K562 (cell line): ENCODE measurements around the gene PCED1B. TPM values are rescaled to one million over a fixed set of nuclear protein-coding genes. Genes with fewer than 3 reads are reported as not detected.
A peak's percentile ranks its signal among the peaks of the same experiment; 100 is the strongest.

ENCODE experiments used
- ATAC-seq: fragments of 200-7000 bp; cut with Tn5 transposase; 3 replicates; pipeline ENCODE4 v1.9.1; 2020; ENCODE audit warnings: moderate library complexity
- BruUV-seq: library from RNA; stranded (reverse); fragments of 400-500 nt; replicated peaks from 2 replicates; lab custom pipeline; 2021; lab: Mats Ljungman, UMichigan
- CTCF ChIA-PET: fragments of 300-600 bp; formaldehyde crosslinking; extraction: SDS; loops from one replicate; lab custom pipeline; 2021; ENCODE audit warnings: low intra/inter-chr PET ratio; lab: Yijun Ruan, JAX
- POLR2A ChIA-PET: fragments of 300-600, 350-650 bp; sonication (Branson Sonifier 250); formaldehyde crosslinking; extraction: SDS; loops from one replicate; lab custom pipeline; 2021; ENCODE audit warnings: antibody characterized with exemption, inconsistent platforms; lab: Yijun Ruan, JAX
- DNase-seq, 4 experiments: peaks; one replicate each; pipeline versions ENCODE4 v3.0.0 to v3.0.0-alpha.2; 2011 to 2018; ENCODE audit warnings: low spot score in 3 of 4, mixed read lengths in 3 of 4; ENCODE audit errors: extremely low read depth in 1 of 4
- FAIRE-seq: peaks from 2 replicates; lab custom pipeline; 2011; peaks lifted over from hg19 to GRCh38; lab: Jason Lieb, UNC
- H2AFZ ChIP-seq: 2 replicates; pipeline ENCODE4 v1.6.0; 2011; ENCODE audit warnings: low read depth, low read length, control low read depth, inconsistent platforms
- H3K27ac ChIP-seq: fragments of 200-600 bp; 3 replicates; pipeline ENCODE4 v1.8.0; 2011; ENCODE audit warnings: low read depth, mild to moderate bottlenecking, control low read depth, inconsistent platforms, low read length, moderate library complexity, mixed read lengths; ENCODE audit errors: extremely low read depth
- H3K27me3 ChIP-seq, 2 experiments: fragments of 300-600 bp in 1 of 2; 2 replicates in 1 of 2; 3 replicates in 1 of 2; pipeline versions ENCODE4 v1.6.0 to v1.8.0; 2011; ENCODE audit warnings: inconsistent platforms in 2 of 2, low read length in 2 of 2, mild to moderate bottlenecking in 1 of 2, mixed read lengths in 1 of 2, moderate library complexity in 1 of 2; ENCODE audit not compliant: control insufficient read depth in 2 of 2, insufficient read depth in 2 of 2
- H3K36me3 ChIP-seq: fragments of 300-600 bp; 3 replicates; pipeline ENCODE4 v1.8.0; 2011; ENCODE audit warnings: mild to moderate bottlenecking, low read length, inconsistent platforms; ENCODE audit not compliant: control insufficient read depth, insufficient read depth
- H3K4me1 ChIP-seq, 2 experiments: fragments of 200-600 bp in 1 of 2; replicated peaks in 1 of 2; 2 replicates in 1 of 2; 3 replicates in 1 of 2; pipeline versions ENCODE4 v1.5.1 to v1.8.0; 2011; ENCODE audit warnings: inconsistent platforms in 2 of 2, low read length in 2 of 2, mild to moderate bottlenecking in 1 of 2, mixed read lengths in 1 of 2, moderate library complexity in 1 of 2; ENCODE audit not compliant: control insufficient read depth in 2 of 2, insufficient read depth in 2 of 2
- H3K4me2 ChIP-seq: 2 replicates; pipeline ENCODE4 v1.6.1; 2011; ENCODE audit warnings: low read length, control low read depth, inconsistent platforms, mixed read lengths; ENCODE audit not compliant: insufficient read depth
- H3K4me3 ChIP-seq: fragments of 200-600 bp; sonication (generic), shearing (Covaris generic); 2 replicates; pipeline ENCODE4 v1.5.1; 2016; ENCODE audit warnings: control low read depth, inconsistent platforms
- H3K79me2 ChIP-seq: fragments of 200-600 bp; 3 replicates; pipeline ENCODE4 v1.8.0; 2011; ENCODE audit warnings: low read length, inconsistent platforms; ENCODE audit not compliant: control insufficient read depth, insufficient read depth
- H3K9ac ChIP-seq, 2 experiments: 2 replicates each; pipeline versions ENCODE4 v1.6.0 to v1.6.1; 2011; ENCODE audit warnings: low read depth in 2 of 2, low read length in 2 of 2, control low read depth in 1 of 2, inconsistent platforms in 1 of 2, mild to moderate bottlenecking in 1 of 2, mixed read lengths in 1 of 2; ENCODE audit not compliant: insufficient read depth in 1 of 2
- H3K9me1 ChIP-seq: one replicate; pipeline ENCODE4 v1.6.0; 2011; ENCODE audit warnings: inconsistent platforms, mild to moderate bottlenecking, low read length, moderate library complexity; ENCODE audit not compliant: control insufficient read depth, insufficient read depth
- H3K9me3 ChIP-seq: replicated peaks from 2 replicates; pipeline ENCODE4 v1.5.1; 2011; ENCODE audit warnings: low read depth, low read length, inconsistent platforms; ENCODE audit not compliant: control insufficient read depth, insufficient read depth
- H4K20me1 ChIP-seq: replicated peaks from 2 replicates; pipeline ENCODE4 v1.6.1; 2011; ENCODE audit warnings: low read length, inconsistent platforms, mixed read lengths; ENCODE audit not compliant: control insufficient read depth, insufficient read depth
- ATF6 ChIP-seq: sonication (generic); formaldehyde crosslinking; IDR thresholded peaks from 2 replicates; pipeline ENCODE4 v1.4.0; 2020; ENCODE audit warnings: mild to moderate bottlenecking, missing genetic modification reagents
- CTBP1 ChIP-seq: fragments of 450-650 bp; IDR thresholded peaks from 2 replicates; pipeline ENCODE4 v1.6.1; 2016; ENCODE audit warnings: borderline replicate concordance
- ELF4 ChIP-seq: fragments of 450-650 bp; formaldehyde crosslinking; IDR thresholded peaks from 2 replicates; pipeline ENCODE4 v1.4.0; 2022; ENCODE audit warnings: missing genetic modification characterization
- HBP1 ChIP-seq: fragments of 450-650 bp; formaldehyde crosslinking; IDR thresholded peaks from 2 replicates; pipeline ENCODE4 v1.4.0; 2022; ENCODE audit warnings: missing genetic modification characterization
- NEUROD1 ChIP-seq: fragments of 150-350 bp; IDR thresholded peaks from 2 replicates; pipeline ENCODE4 v1.6.1; 2014; ENCODE audit warnings: borderline replicate concordance, low read length, low read depth; ENCODE audit not compliant: partially characterized antibody
- NFRKB ChIP-seq: fragments of 450-650 bp; IDR thresholded peaks from 2 replicates; pipeline ENCODE4 v1.6.1; 2016; ENCODE audit warnings: low read depth
- NKRF ChIP-seq: fragments of 450-650 bp; IDR thresholded peaks from 2 replicates; pipeline ENCODE4 v1.6.1; 2016; ENCODE audit warnings: borderline replicate concordance
- NR0B1 ChIP-seq: fragments of 450-650 bp; IDR thresholded peaks from one replicate; pipeline ENCODE4 v1.6.1; 2018; ENCODE audit warnings: mild to moderate bottlenecking, moderate library complexity; ENCODE audit not compliant: partially characterized antibody
- RCOR1 ChIP-seq, 2 experiments: IDR thresholded peaks; 2 replicates each; pipeline ENCODE4 v1.6.1; 2012; ENCODE audit warnings: low read depth in 2 of 2, low read length in 2 of 2, borderline replicate concordance in 1 of 2, improper control_type of control experiment in 1 of 2
- TAF7 ChIP-seq: fragments of 450-650 bp; IDR thresholded peaks from 2 replicates; pipeline ENCODE4 v1.6.1; 2016; ENCODE audit warnings: missing genetic modification characterization, missing compliant biosample characterization
- ZBTB12 ChIP-seq: fragments of 250-450 bp; sonication (Bioruptor Pico); IDR thresholded peaks from 2 replicates; pipeline ENCODE4 v1.4.0; 2020
- WGBS: fragments of 100-300 bp; shearing (Covaris generic); methylation state at CpG from one replicate; pipeline ENCODE4 v1.1.6; 2016; ENCODE audit warnings: low coverage, mixed read lengths; ENCODE audit not compliant: insufficient coverage; ENCODE audit errors: missing lambda C conversion rate; 5-methylcytosine and 5-hydroxymethylcytosine counted together
- in situ Hi-C: fragments of 300-500 bp; cut with MboI; formaldehyde crosslinking; loops from 4 replicates; pipeline ENCODE4 v1.15.0; 2018; ENCODE audit warnings: inconsistent platforms, mixed read lengths
- intact Hi-C: fragments of 100-400 bp; cut with micrococcal nuclease; formaldehyde crosslinking; loops from 2 replicates; pipeline ENCODE4 v1.14.2; 2022
- polyA plus RNA-seq, 8 experiments: library from polyadenylated mRNA; depleted of rRNA in 4 of 8; stranded (reverse) in 5 of 8; unstranded in 3 of 8; fragments of >200 nt; fragmentation: Nextera tagmentation in 2 of 8; fragmentation: Illumina TruSeq in 1 of 8; extraction: Ambion mirVana in 2 of 8; extraction: Trizol in 1 of 8; gene quantifications; 2 replicates each; pipeline versions ENCODE4 v1.2.1 to v1.2.3, GENCODE V29; 2011 to 2014; ENCODE audit warnings: inconsistent platforms in 1 of 8, missing spikeins in 1 of 8
- total RNA-seq, 7 experiments: library from RNA; depleted of rRNA in 6 of 7; stranded (reverse); fragments of >200 nt in 6 of 7; fragmentation: Illumina TruSeq in 2 of 7; extraction: Trizol in 2 of 7; gene quantifications; 2 replicates each; pipeline versions ENCODE4 v1.2.1 to v1.2.3, GENCODE V29; 2011 to 2021; ENCODE audit warnings: low replicate concordance in 1 of 7

The PCED1B gene
- total and polyA plus RNA-seq, 9 of the 15 experiments (the other 6 are each of a cell fraction or from before 2014, with no cell fraction given): 1.2 to 9.3 (median 2.5) TPM

- TSS peak; percentile 52 for BruUV-seq
- peak overlapping the region; percentile 87 for H3K4me2 ChIP-seq
- H3K36me3 ChIP-seq: no peaks in the 10 kb centered on the region
- ATAC-seq (peak; percentile 42), FAIRE-seq (no peak), DNase-seq (peak; percentile 22 to 64 (median 25))
- H2AFZ ChIP-seq: peak overlapping the region; percentile 93
- H3K79me2 ChIP-seq: no peaks in the 10 kb centered on the region; the same call in 2 of the 3 replicates
- H4K20me1 ChIP-seq: no peaks in the 10 kb centered on the region
- 36% methylated on average over 24 of the region's 26 CpGs for WGBS
- CTCF ChIA-PET: interaction anchor here (1.8 kb wide), 1 partner anchor 317 kb away, joined by 4 read pairs; no protein-coding TSS in a partner anchor
- intact Hi-C loops (loop anchor here (5.0 kb wide), 4 partner anchors 86 to 316 kb away; no protein-coding TSS in a partner anchor), in situ Hi-C loops (no loop called here)
- POLR2A ChIA-PET: interaction anchor here (3.1 kb wide), 1 partner anchor 11 kb away, joined by 21 read pairs; no protein-coding TSS in a partner anchor
- H3K9me1 ChIP-seq: no peaks in the 10 kb centered on the region
- peak overlapping the region; percentile 50 to 92; a peak in 3 of 4 replicates for H3K9ac ChIP-seq
- H3K27ac ChIP-seq: no peak overlapping the region; the same call in 2 of the 3 replicates
- peak overlapping the region; percentile 53 for H3K4me3 ChIP-seq
- H3K27me3 ChIP-seq: no peaks in the 10 kb centered on the region; a peak in 1 of 5 replicates
- peaks cover 19 to 22% of the 10 kb centered on the region in 2 experiments for H3K4me1 ChIP-seq
- H3K9me3 ChIP-seq: no peaks in the 10 kb centered on the region
- TF ChIP-seq TAF7: peak; percentile 64; the same call in 1 of the 2 replicates
- 0 out of 2 replicates have a peak, but pooled peaks have one; percentile 9 for TF ChIP-seq NFRKB
- TF ChIP-seq ZBTB12: no peak
- TF ChIP-seq ATF6 (CRISPR knock-in tag): no peak
- TF ChIP-seq RCOR1 (IDR thresholded peaks at IDR 0.05; ENCODE audit: borderline replicate concordance in 1 of 2, low read depth in 2 of 2, low read length in 2 of 2): peak in 1 of 2 experiments; percentile 56; a peak in 1 of 4 replicates
- TF ChIP-seq HBP1 (CRISPR knock-in tag): peak; percentile 78; the same call in 1 of the 2 replicates
- TF ChIP-seq CTBP1: 0 out of 2 replicates have a peak, but pooled peaks have one; percentile 43
- peak; percentile 54; the same call in 1 of the 2 replicates for TF ChIP-seq ELF4 (CRISPR knock-in tag)
- TF ChIP-seq NR0B1: no peak
- TF ChIP-seq NKRF: peak; percentile 74
- no peak for TF ChIP-seq NEUROD1
Measured at GRCh38 chr12:47080725-47081502, 1.5 kb downstream of the PCED1B start.
